Hepatocyte (in vitro differentiated cells): Measurements from ENCODE around the gene LRSAM1. TPM values are rescaled to one million over a fixed set of nuclear protein-coding genes. Genes with fewer than 3 reads are reported as not detected.

Experiments
- DNase-seq: peaks from one replicate; pipeline ENCODE4 v3.0.0-alpha.2; 2016; ENCODE audit warnings: low spot score
- H2AFZ ChIP-seq: fragments of 200-600 bp; sonication (generic); 2 replicates; pipeline ENCODE4 v1.6.0; 2016; ENCODE audit warnings: antibody characterized with exemption, mild to moderate bottlenecking
- H3K27ac ChIP-seq: fragments of 200-600 bp; sonication (generic); 2 replicates; pipeline ENCODE4 v1.5.1; 2016; ENCODE audit warnings: mild to moderate bottlenecking
- H3K27me3 ChIP-seq: fragments of 200-600 bp; sonication (generic); 2 replicates; pipeline ENCODE4 v1.6.1; 2016
- H3K36me3 ChIP-seq: fragments of 200-600 bp; sonication (generic); replicated peaks from 2 replicates; pipeline ENCODE4 v1.5.1; 2016; ENCODE audit warnings: low read depth; ENCODE audit not compliant: insufficient read depth
- H3K4me1 ChIP-seq: fragments of 200-600 bp; sonication (generic); 2 replicates; pipeline ENCODE4 v1.5.1; 2016; ENCODE audit warnings: mild to moderate bottlenecking, moderate library complexity; ENCODE audit not compliant: insufficient read depth
- H3K4me2 ChIP-seq: fragments of 200-600 bp; sonication (generic); 2 replicates; pipeline ENCODE4 v1.6.0; 2016
- H3K4me3 ChIP-seq: fragments of 200-600 bp; sonication (generic); 2 replicates; pipeline ENCODE4 v1.5.1; 2016; ENCODE audit warnings: mild to moderate bottlenecking
- H3K79me2 ChIP-seq: fragments of 200-600 bp; sonication (generic); 2 replicates; pipeline ENCODE4 v1.6.0; 2017; ENCODE audit warnings: mild to moderate bottlenecking
- H3K9me2 ChIP-seq: fragments of 200-600 bp; sonication (generic); replicated peaks from 2 replicates; pipeline ENCODE4 v1.6.0; 2017; ENCODE audit warnings: mild to moderate bottlenecking; ENCODE audit not compliant: insufficient read depth
- H3K9me3 ChIP-seq: fragments of 200-600 bp; sonication (generic); 2 replicates; pipeline ENCODE4 v1.5.1; 2016; ENCODE audit warnings: low read depth, mild to moderate bottlenecking
- H4K20me1 ChIP-seq: fragments of 200-600 bp; sonication (generic); 2 replicates; pipeline ENCODE4 v1.6.0; 2016; ENCODE audit warnings: mild to moderate bottlenecking; ENCODE audit not compliant: insufficient read depth, poor library complexity, severe bottlenecking
- CTCF ChIP-seq: fragments of 200-600 bp; sonication (generic); IDR thresholded peaks from 2 replicates; pipeline ENCODE4 v1.5.1; 2016; ENCODE audit warnings: antibody characterized with exemption, mild to moderate bottlenecking; ENCODE audit not compliant: poor library complexity
- EZH2 ChIP-seq: fragments of 200-600 bp; sonication (generic); IDR thresholded peaks from 2 replicates; pipeline ENCODE4 v1.6.1; 2016; ENCODE audit warnings: antibody characterized with exemption, mild to moderate bottlenecking, borderline replicate concordance
- EZH2phosphoT487 ChIP-seq: fragments of 200-600 bp; sonication (generic); IDR thresholded peaks from one replicate; pipeline ENCODE4 v1.6.1; 2018; ENCODE audit warnings: antibody characterized with exemption, mild to moderate bottlenecking, low read depth, moderate library complexity; ENCODE audit not compliant: unreplicated experiment, severe bottlenecking
- WGBS: methylation state at CpG from one replicate; pipeline ENCODE4 v1.1.6; 2016; ENCODE audit warnings: low lambda C conversion rate; ENCODE audit errors: missing lambda C conversion rate; 5-methylcytosine and 5-hydroxymethylcytosine counted together
- polyA plus RNA-seq: library from polyadenylated mRNA; unstranded; fragments of >200 nt; fragmentation: Nextera tagmentation; extraction: Ambion mirVana; gene quantifications from 2 replicates; pipeline ENCODE4 v1.2.1, GENCODE V29; 2016
- total RNA-seq: library from RNA; depleted of rRNA; stranded (reverse); fragments of >200 nt; gene quantifications from 2 replicates; pipeline ENCODE4 v1.2.3, GENCODE V29; 2014

Gene LRSAM1
- total and polyA plus RNA-seq, 2 experiments from 2014 or later = 10.7 to 19.4 TPM

GRCh38 chr9:127541176-127541575, 89.9 kb downstream of the LRSAM1 start:
- Histone ChIP-seq H3K4me2 (no peak overlapping the region), H3K4me1 (peaks cover 45% of the 10 kb centered on the region), H3K27ac (no peak overlapping the region), H3K9me2 (no peaks in the 10 kb centered on the region), H3K36me3 (no peaks in the 10 kb centered on the region), H3K4me3 (no peak overlapping the region), H3K79me2 (peaks cover 88% of the 10 kb centered on the region), H3K9me3 (no peaks in the 10 kb centered on the region), H3K27me3 (no peaks in the 10 kb centered on the region), H2AFZ (no peak overlapping the region), H4K20me1 (peaks cover 72% of the 10 kb centered on the region)
- no peak for TF ChIP-seq EZH2
- no peak for DNase-seq
- WGBS = 89% methylated on average over 7 of the region's 7 CpGs

DNA sequence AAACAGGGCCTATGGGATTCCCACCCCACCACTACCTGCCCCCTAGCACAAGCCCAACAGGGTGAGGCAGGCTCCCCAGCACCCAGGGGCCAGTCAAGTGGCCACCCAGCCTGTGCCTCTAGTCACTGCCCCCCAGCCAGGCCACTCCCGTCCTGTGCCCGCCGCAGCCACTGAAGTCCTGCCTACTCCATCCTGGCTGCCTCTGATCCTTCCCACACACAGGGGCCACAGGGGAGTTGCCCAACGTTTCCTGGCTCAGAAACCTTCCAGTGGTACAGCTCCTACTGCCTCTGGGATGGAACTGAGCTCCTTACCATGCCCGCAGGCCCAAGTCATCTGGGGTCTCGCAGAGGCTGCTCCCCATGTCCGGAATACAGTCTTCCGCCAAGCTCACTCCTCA, 90.6 kb downstream of the LRSAM1 start:
- Histone ChIP-seq H3K9me3 (no peaks in the 10 kb centered on the region), H2AFZ (no peak overlapping the region), H3K79me2 (peaks cover 88% of the 10 kb centered on the region), H3K27ac (no peak overlapping the region), H3K9me2 (no peaks in the 10 kb centered on the region), H3K36me3 (no peaks in the 10 kb centered on the region), H3K27me3 (no peaks in the 10 kb centered on the region), H3K4me2 (no peak overlapping the region), H3K4me1 (peaks cover 45% of the 10 kb centered on the region), H3K4me3 (no peak overlapping the region), H4K20me1 (peaks cover 72% of the 10 kb centered on the region)
- WGBS = 96% methylated on average over 8 of the region's 8 CpGs
- TF ChIP-seq EZH2 = no peak
- TF ChIP-seq CTCF = no peak
- TF ChIP-seq EZH2phosphoT487 = no peak
- DNase-seq = no peak

DNA sequence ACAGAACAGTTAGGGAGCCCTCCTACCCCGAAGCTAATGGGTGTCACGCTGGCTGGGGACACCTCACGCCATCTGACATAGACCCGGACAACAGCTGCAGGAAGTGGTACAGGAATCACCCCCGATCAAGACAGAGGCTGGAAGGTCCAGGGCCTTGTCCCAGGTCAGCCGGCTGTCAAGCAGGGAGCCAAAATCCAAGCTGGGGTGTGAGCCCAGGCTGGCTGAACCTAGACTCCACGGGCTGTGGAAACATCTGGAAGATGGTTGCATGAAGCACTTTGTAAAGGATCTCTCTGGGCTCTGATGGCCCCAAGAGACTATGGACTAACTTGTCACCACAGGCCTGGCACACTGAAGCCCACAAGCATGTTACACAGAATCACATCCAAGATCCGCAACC, 91.9 kb downstream of the LRSAM1 start:
- H3K79me2 ChIP-seq = peaks cover 90% of the 10 kb centered on the region
- no peak overlapping the region for H2AFZ ChIP-seq
- H3K9me3 ChIP-seq = no peaks in the 10 kb centered on the region
- no peak for DNase-seq
- H4K20me1 ChIP-seq = peaks cover 63% of the 10 kb centered on the region
- no peaks in the 10 kb centered on the region for H3K9me2 ChIP-seq
- no peaks in the 10 kb centered on the region for H3K27me3 ChIP-seq
- H3K4me3 ChIP-seq = no peak overlapping the region
- no peaks in the 10 kb centered on the region for H3K36me3 ChIP-seq
- TF ChIP-seq CTCF (no peak), EZH2 (no peak), EZH2phosphoT487 (no peak)
- WGBS = 91% methylated on average over 8 of the region's 8 CpGs
- no peak overlapping the region for H3K4me2 ChIP-seq
- no peak overlapping the region for H3K27ac ChIP-seq
- peaks cover 33% of the 10 kb centered on the region for H3K4me1 ChIP-seq

GRCh38 chr9:127543973-127544533, 92.7 kb downstream of the LRSAM1 start:
- no peaks in the 10 kb centered on the region for H3K36me3 ChIP-seq
- peaks cover 27% of the 10 kb centered on the region for H3K4me1 ChIP-seq
- no peak overlapping the region for H3K4me3 ChIP-seq
- no peak overlapping the region for H3K27ac ChIP-seq
- no peak overlapping the region for H2AFZ ChIP-seq
- H4K20me1 ChIP-seq = peaks cover 63% of the 10 kb centered on the region
- 94% methylated on average over 6 of the region's 6 CpGs for WGBS
- H3K9me3 ChIP-seq = no peaks in the 10 kb centered on the region
- H3K27me3 ChIP-seq = no peaks in the 10 kb centered on the region
- H3K9me2 ChIP-seq = no peaks in the 10 kb centered on the region
- H3K4me2 ChIP-seq = no peak overlapping the region
- no peak for DNase-seq
- H3K79me2 ChIP-seq = peaks cover 93% of the 10 kb centered on the region
- no peak for TF ChIP-seq EZH2phosphoT487
- no peak for TF ChIP-seq EZH2
- TF ChIP-seq CTCF = no peak
